MM.1S (cell line): ENCODE measurements around the gene OPRL1.

Source experiments
- DNase-seq: peaks from one replicate; pipeline ENCODE4 v3.0.0-alpha.2; 2015
- H2AFZ ChIP-seq: fragments of 300-600 bp; sonication (generic); 2 replicates; pipeline ENCODE4 v1.6.0; 2016; ENCODE audit warnings: antibody characterized with exemption, low read length
- H3F3A ChIP-seq: fragments of 300-600 bp; sonication (generic); 2 replicates; pipeline ENCODE4 v1.6.1; 2016; ENCODE audit warnings: mild to moderate bottlenecking, antibody characterized with exemption, low read length, moderate library complexity, mixed read lengths; ENCODE audit not compliant: insufficient read depth
- H3K27ac ChIP-seq: fragments of 300-600 bp; sonication (generic); 2 replicates; pipeline ENCODE4 v1.5.1; 2016; ENCODE audit warnings: mild to moderate bottlenecking, low read length
- H3K27me3 ChIP-seq: fragments of 300-600 bp; sonication (generic); replicated peaks from 2 replicates; pipeline ENCODE4 v1.6.0; 2016; ENCODE audit warnings: low read length; ENCODE audit not compliant: insufficient read depth
- H3K36me3 ChIP-seq: fragments of 300-600 bp; sonication (generic); replicated peaks from 2 replicates; pipeline ENCODE4 v1.6.1; 2016; ENCODE audit warnings: mild to moderate bottlenecking, low read length, mixed read lengths; ENCODE audit not compliant: insufficient read depth
- H3K4me1 ChIP-seq: fragments of 300-600 bp; sonication (generic); 2 replicates; pipeline ENCODE4 v1.6.1; 2016; ENCODE audit warnings: low read length, mixed read lengths
- H3K4me2 ChIP-seq: fragments of 300-600 bp; sonication (generic); 2 replicates; pipeline ENCODE4 v1.6.0; 2016; ENCODE audit warnings: low read depth, low read length
- H3K4me3 ChIP-seq: fragments of 300-600 bp; sonication (generic); 2 replicates; pipeline ENCODE4 v1.5.1; 2016; ENCODE audit warnings: low read length, mixed read lengths
- H3K79me2 ChIP-seq: fragments of 300-600 bp; sonication (generic); 2 replicates; pipeline ENCODE4 v1.6.1; 2016; ENCODE audit warnings: mixed run types, low read length, mixed read lengths
- H3K9ac ChIP-seq: fragments of 300-600 bp; sonication (generic); 2 replicates; pipeline ENCODE4 v1.6.1; 2016; ENCODE audit warnings: low read length, mixed read lengths
- H3K9me2 ChIP-seq: fragments of 300-600 bp; sonication (generic); replicated peaks from 2 replicates; pipeline ENCODE4 v1.6.1; 2016; ENCODE audit warnings: mild to moderate bottlenecking, low read length, mixed read lengths; ENCODE audit not compliant: insufficient read depth
- H3K9me3 ChIP-seq: fragments of 300-600 bp; sonication (generic); replicated peaks from 2 replicates; pipeline ENCODE4 v1.6.1; 2016; ENCODE audit warnings: mild to moderate bottlenecking, low read length, mixed read lengths; ENCODE audit not compliant: insufficient read depth
- H4K20me1 ChIP-seq: fragments of 300-600 bp; sonication (generic); 2 replicates; pipeline ENCODE4 v1.6.1; 2016; ENCODE audit warnings: mild to moderate bottlenecking, low read length, moderate library complexity, mixed read lengths; ENCODE audit not compliant: insufficient read depth
- EZH2 ChIP-seq: fragments of 300-600 bp; sonication (generic); optimal IDR thresholded peaks from 2 replicates; pipeline ENCODE3; 2017; ENCODE audit warnings: low read depth, mild to moderate bottlenecking, antibody characterized with exemption, low read length, mixed read lengths
- EZH2phosphoT487 ChIP-seq: fragments of 300-600 bp; sonication (generic); IDR thresholded peaks from 2 replicates; pipeline ENCODE4 v1.6.1; 2018; ENCODE audit warnings: antibody characterized with exemption, low read length
- TF ChIP-seq, protein P1 (sequence below): fragments of 300-600 bp; sonication (generic); IDR thresholded peaks from 2 replicates; pipeline ENCODE4 v1.5.1; 2016; ENCODE audit warnings: antibody characterized with exemption, low read length, mixed read lengths

Gene OPRL1

DNA sequence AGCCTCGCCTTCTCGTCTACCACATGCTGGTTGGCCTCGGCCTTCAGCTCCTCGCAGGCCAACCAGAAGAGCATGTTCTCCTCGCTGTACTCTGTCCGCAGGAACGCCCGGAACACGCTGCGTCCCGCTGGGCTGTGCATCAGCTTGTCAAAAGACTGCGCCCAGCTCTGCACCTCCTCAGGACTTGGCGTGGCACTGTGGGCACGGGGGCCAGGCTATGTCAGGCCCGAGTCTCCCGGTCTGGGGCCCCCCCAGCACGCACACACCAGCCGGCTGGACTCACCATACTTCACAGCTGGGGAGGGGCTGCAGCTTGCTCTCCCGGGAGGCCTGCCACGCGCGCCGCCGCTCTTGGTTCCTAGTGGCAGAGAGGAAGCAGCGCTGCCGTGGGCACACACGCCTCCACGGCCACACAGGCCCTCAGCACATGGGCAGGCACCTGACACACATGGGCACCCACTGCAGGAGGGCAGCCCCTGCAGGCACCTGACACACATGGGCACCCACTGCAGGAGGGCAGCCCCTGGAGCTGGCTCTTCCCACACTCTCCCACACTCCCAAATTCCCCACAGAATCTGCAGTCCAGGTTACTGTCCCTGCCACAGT lies 5.6 kb upstream of the OPRL1 start:
- Histone ChIP-seq H3K36me3 (no peaks in the 10 kb centered on the region), H3K27ac (no peak overlapping the region), H3K4me1 (peaks cover 13% of the 10 kb centered on the region), H3K27me3 (no peaks in the 10 kb centered on the region), H3K9me3 (no peaks in the 10 kb centered on the region), H3K79me2 (no peaks in the 10 kb centered on the region), H3K9me2 (no peaks in the 10 kb centered on the region), H3K9ac (no peak overlapping the region), H3K4me2 (no peak overlapping the region), H4K20me1 (no peaks in the 10 kb centered on the region), H3K4me3 (no peak overlapping the region), H2AFZ (no peak overlapping the region), H3F3A (peaks cover 14% of the 10 kb centered on the region)
- TF ChIP-seq EZH2 (no peak), EZH2phosphoT487 (no peak)
- TF ChIP-seq, protein P1, sequence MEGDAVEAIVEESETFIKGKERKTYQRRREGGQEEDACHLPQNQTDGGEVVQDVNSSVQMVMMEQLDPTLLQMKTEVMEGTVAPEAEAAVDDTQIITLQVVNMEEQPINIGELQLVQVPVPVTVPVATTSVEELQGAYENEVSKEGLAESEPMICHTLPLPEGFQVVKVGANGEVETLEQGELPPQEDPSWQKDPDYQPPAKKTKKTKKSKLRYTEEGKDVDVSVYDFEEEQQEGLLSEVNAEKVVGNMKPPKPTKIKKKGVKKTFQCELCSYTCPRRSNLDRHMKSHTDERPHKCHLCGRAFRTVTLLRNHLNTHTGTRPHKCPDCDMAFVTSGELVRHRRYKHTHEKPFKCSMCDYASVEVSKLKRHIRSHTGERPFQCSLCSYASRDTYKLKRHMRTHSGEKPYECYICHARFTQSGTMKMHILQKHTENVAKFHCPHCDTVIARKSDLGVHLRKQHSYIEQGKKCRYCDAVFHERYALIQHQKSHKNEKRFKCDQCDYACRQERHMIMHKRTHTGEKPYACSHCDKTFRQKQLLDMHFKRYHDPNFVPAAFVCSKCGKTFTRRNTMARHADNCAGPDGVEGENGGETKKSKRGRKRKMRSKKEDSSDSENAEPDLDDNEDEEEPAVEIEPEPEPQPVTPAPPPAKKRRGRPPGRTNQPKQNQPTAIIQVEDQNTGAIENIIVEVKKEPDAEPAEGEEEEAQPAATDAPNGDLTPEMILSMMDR = no peak
- no peak for DNase-seq

DNA sequence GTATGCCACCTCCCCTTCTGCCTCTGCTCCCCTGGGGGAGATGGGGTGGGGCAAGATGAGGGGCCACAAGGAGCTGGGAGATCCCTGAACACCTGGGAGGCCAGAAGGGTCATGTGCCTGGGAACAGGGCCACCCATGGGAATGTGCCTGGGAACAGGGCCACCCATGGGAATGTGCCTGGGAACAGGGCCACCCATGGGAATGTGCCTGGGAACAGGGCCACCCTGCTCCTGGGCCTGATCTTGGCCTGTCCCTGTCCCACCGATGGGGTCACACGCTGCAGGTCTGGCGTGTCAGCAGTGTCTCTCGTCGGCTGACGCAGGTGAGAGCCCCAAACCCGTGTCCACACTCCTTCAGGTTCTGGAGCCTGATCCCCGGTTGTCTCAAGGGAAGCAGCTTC lies 4.9 kb upstream of the OPRL1 start:
- Histone ChIP-seq H3K4me1 (peaks cover 13% of the 10 kb centered on the region), H3K27ac (no peak overlapping the region), H3K9me2 (no peaks in the 10 kb centered on the region), H3K9me3 (no peaks in the 10 kb centered on the region), H3F3A (peaks cover 17% of the 10 kb centered on the region), H2AFZ (no peak overlapping the region), H3K36me3 (no peaks in the 10 kb centered on the region), H3K79me2 (no peaks in the 10 kb centered on the region), H3K4me2 (no peak overlapping the region), H3K27me3 (no peaks in the 10 kb centered on the region), H3K9ac (no peak overlapping the region), H4K20me1 (no peaks in the 10 kb centered on the region), H3K4me3 (no peak overlapping the region)
- DNase-seq = no peak
- TF ChIP-seq, protein P1 = no peak
- no peak for TF ChIP-seq EZH2phosphoT487
- TF ChIP-seq EZH2 = no peak

DNA sequence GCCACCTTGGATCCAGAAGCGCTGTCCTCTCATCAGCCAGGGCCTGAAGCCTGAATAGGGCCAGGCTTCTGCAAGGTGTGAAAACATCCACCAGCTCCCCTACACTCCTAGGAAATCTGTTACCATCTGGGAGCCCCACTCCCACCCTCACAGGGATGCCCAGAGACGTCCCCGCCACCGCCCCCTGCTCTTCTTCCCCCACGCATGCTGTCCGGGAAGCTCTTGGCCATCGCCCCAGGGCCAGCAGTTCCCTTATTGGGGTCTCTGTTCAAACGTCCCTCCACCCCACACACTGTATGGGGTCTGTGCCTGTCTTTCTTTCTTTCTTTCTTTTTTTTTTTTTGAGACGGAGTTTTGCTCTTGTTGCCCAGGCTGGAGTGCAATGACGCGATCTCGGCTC lies 4.3 kb upstream of the OPRL1 start:
- Histone ChIP-seq H3K36me3 (no peaks in the 10 kb centered on the region), H3K79me2 (no peaks in the 10 kb centered on the region), H2AFZ (no peak overlapping the region), H3K27ac (no peak overlapping the region), H3K9ac (no peak overlapping the region), H3K4me2 (no peak overlapping the region), H3K4me3 (no peak overlapping the region), H3K9me2 (no peaks in the 10 kb centered on the region), H3K4me1 (peaks cover 13% of the 10 kb centered on the region), H3K27me3 (0 out of 2 replicates have a peak, but pooled peaks cover 4% of the 10 kb centered on the region), H3K9me3 (no peaks in the 10 kb centered on the region), H3F3A (peaks cover 23% of the 10 kb centered on the region), H4K20me1 (no peaks in the 10 kb centered on the region)
- DNase-seq = no peak
- TF ChIP-seq, protein P1 = no peak
- no peak for TF ChIP-seq EZH2
- no peak for TF ChIP-seq EZH2phosphoT487
